ENCODE results near the gene STYK1. TPM values are rescaled to one million over a fixed set of nuclear protein-coding genes. Genes with fewer than 3 reads are reported as not detected.
A peak's percentile ranks its signal among the peaks of the same experiment; 100 is the strongest.

The STYK1 gene
- total RNA-seq, 4 donors from 2014 or later, result 1.0 to 2.3 (median 1.2) TPM

GRCh38 chr12:10638728-10639127, 35.1 kb downstream of the STYK1 start:
- H3K4me1 ChIP-seq, result no peaks in the 10 kb centered on the region
- no peak overlapping the region for H3K27ac ChIP-seq
- DNase-seq (ENCODE audit: low spot score in 2 of 2), result no peak
- H3K36me3 ChIP-seq, result no peaks in the 10 kb centered on the region
- H3K27me3 ChIP-seq, result no peaks in the 10 kb centered on the region
- TF ChIP-seq POLR2A (IDR thresholded peaks at IDR 0.05) (no peak), EP300 (IDR thresholded peaks at IDR 0.05) (no peak), POLR2AphosphoS5 (IDR thresholded peaks at IDR 0.05) (no peak)
- TF ChIP-seq, protein P1, sequence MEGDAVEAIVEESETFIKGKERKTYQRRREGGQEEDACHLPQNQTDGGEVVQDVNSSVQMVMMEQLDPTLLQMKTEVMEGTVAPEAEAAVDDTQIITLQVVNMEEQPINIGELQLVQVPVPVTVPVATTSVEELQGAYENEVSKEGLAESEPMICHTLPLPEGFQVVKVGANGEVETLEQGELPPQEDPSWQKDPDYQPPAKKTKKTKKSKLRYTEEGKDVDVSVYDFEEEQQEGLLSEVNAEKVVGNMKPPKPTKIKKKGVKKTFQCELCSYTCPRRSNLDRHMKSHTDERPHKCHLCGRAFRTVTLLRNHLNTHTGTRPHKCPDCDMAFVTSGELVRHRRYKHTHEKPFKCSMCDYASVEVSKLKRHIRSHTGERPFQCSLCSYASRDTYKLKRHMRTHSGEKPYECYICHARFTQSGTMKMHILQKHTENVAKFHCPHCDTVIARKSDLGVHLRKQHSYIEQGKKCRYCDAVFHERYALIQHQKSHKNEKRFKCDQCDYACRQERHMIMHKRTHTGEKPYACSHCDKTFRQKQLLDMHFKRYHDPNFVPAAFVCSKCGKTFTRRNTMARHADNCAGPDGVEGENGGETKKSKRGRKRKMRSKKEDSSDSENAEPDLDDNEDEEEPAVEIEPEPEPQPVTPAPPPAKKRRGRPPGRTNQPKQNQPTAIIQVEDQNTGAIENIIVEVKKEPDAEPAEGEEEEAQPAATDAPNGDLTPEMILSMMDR (IDR thresholded peaks at IDR 0.05), result no peak
- H3K9me3 ChIP-seq, result no peaks in the 10 kb centered on the region
- no peak overlapping the region for H3K4me3 ChIP-seq
- 63% methylated on average over 1 of the region's 1 CpG for WGBS

- Histone ChIP-seq H3K4me1 (no peaks in the 10 kb centered on the region), H3K4me3 (no peak overlapping the region), H3K9me3 (no peaks in the 10 kb centered on the region), H3K36me3 (no peaks in the 10 kb centered on the region), H3K27me3 (no peaks in the 10 kb centered on the region), H3K27ac (peak overlapping the region; percentile 46)
- TF ChIP-seq EP300 (IDR thresholded peaks at IDR 0.05) (no peak), POLR2A (IDR thresholded peaks at IDR 0.05) (no peak), POLR2AphosphoS5 (IDR thresholded peaks at IDR 0.05) (no peak)
- TF ChIP-seq, protein P1 (IDR thresholded peaks at IDR 0.05), result no peak
- no peak for DNase-seq (ENCODE audit: low spot score in 2 of 2)
- WGBS, result 67% methylated on average over 6 of the region's 6 CpGs
These were observed 37.2 kb downstream of the STYK1 start for GRCh38 chr12:10636611-10637010.

GRCh38 chr12:10636124-10636523, 37.7 kb downstream of the STYK1 start:
- no peak for DNase-seq (ENCODE audit: low spot score in 2 of 2)
- H3K4me3 ChIP-seq, result no peak overlapping the region
- H3K9me3 ChIP-seq, result no peaks in the 10 kb centered on the region
- peak overlapping the region; percentile 46 for H3K27ac ChIP-seq
- TF ChIP-seq POLR2A (IDR thresholded peaks at IDR 0.05) (no peak), EP300 (IDR thresholded peaks at IDR 0.05) (no peak), POLR2AphosphoS5 (IDR thresholded peaks at IDR 0.05) (no peak)
- TF ChIP-seq, protein P1 (IDR thresholded peaks at IDR 0.05), result no peak
- H3K36me3 ChIP-seq, result no peaks in the 10 kb centered on the region
- H3K27me3 ChIP-seq, result no peaks in the 10 kb centered on the region
- 74% methylated on average over 3 of the region's 3 CpGs for WGBS
- H3K4me1 ChIP-seq, result no peaks in the 10 kb centered on the region

- no peaks in the 10 kb centered on the region for H3K9me3 ChIP-seq
- WGBS, result 92% methylated on average over 2 of the region's 2 CpGs
- no peaks in the 10 kb centered on the region for H3K4me1 ChIP-seq
- DNase-seq (ENCODE audit: low spot score in 2 of 2), result no peak
- no peak overlapping the region for H3K4me3 ChIP-seq
- no peak for TF ChIP-seq EP300 (IDR thresholded peaks at IDR 0.05)
- no peak for TF ChIP-seq POLR2AphosphoS5 (IDR thresholded peaks at IDR 0.05)
- TF ChIP-seq, protein P1 (IDR thresholded peaks at IDR 0.05), result no peak
- no peak for TF ChIP-seq POLR2A (IDR thresholded peaks at IDR 0.05)
- no peaks in the 10 kb centered on the region for H3K36me3 ChIP-seq
- H3K27ac ChIP-seq, result no peak overlapping the region
- no peaks in the 10 kb centered on the region for H3K27me3 ChIP-seq
These were observed 38.5 kb downstream of the STYK1 start for GRCh38 chr12:10635306-10635705.

GRCh38 chr12:10634427-10634826, 39.4 kb downstream of the STYK1 start:
- H3K36me3 ChIP-seq, result no peaks in the 10 kb centered on the region
- 71% methylated on average over 5 of the region's 5 CpGs for WGBS
- H3K27me3 ChIP-seq, result no peaks in the 10 kb centered on the region
- no peak for TF ChIP-seq EP300 (IDR thresholded peaks at IDR 0.05)
- TF ChIP-seq POLR2A (IDR thresholded peaks at IDR 0.05), result no peak
- no peak overlapping the region for H3K27ac ChIP-seq
- H3K4me1 ChIP-seq, result no peaks in the 10 kb centered on the region
- H3K4me3 ChIP-seq, result no peak overlapping the region
- DNase-seq (ENCODE audit: low spot score in 2 of 2), result no peak
- H3K9me3 ChIP-seq, result no peaks in the 10 kb centered on the region

DNA sequence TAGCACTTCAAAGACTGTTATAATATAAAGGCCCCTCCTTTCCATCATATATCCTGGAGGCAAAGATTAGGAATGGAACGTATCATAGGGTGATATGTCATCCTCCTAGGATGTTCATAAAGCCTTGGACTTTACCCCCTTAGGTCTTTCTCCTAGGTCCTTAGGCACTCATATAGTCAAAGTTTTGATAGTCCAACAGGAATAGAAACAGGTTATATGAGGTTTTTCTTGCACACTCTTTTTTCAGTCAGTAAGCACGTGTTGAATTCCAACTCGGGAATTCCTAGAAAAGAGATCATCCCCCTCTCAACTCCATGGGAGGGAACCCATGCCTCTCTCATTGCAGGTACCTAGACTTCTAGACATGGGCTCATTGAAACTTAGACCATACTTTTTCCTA, 40.3 kb downstream of the STYK1 start:
- H3K4me1 ChIP-seq, result no peaks in the 10 kb centered on the region
- 76% methylated on average over 3 of the region's 3 CpGs for WGBS
- TF ChIP-seq EP300 (IDR thresholded peaks at IDR 0.05) (no peak), POLR2AphosphoS5 (IDR thresholded peaks at IDR 0.05) (no peak), POLR2A (IDR thresholded peaks at IDR 0.05) (no peak)
- H3K9me3 ChIP-seq, result no peaks in the 10 kb centered on the region
- H3K4me3 ChIP-seq, result no peak overlapping the region
- DNase-seq (ENCODE audit: low spot score in 2 of 2), result no peak
- H3K36me3 ChIP-seq, result no peaks in the 10 kb centered on the region
- no peaks in the 10 kb centered on the region for H3K27me3 ChIP-seq
- no peak overlapping the region for H3K27ac ChIP-seq
